HG03521 (cell line): ENCODE results near the gene TMEM236.

Experiments
- ATAC-seq: cut with Tn5 transposase; IDR thresholded peaks from one replicate; pipeline ENCODE4 v1.9.1; 2021; ENCODE audit warnings: mild to moderate bottlenecking, moderate library complexity; ENCODE audit not compliant: unreplicated experiment

Gene TMEM236

GRCh38 chr10:17816199-17816598 lies 64.2 kb downstream of the TMEM236 start:
- ATAC-seq: no peak

GRCh38 chr10:17817316-17817715 lies 65.3 kb downstream of the TMEM236 start:
- ATAC-seq: no peak

GRCh38 chr10:17817790-17818189 lies 65.8 kb downstream of the TMEM236 start:
- no peak for ATAC-seq

- ATAC-seq: no peak
Observed at GRCh38 chr10:17819836-17820235, 67.8 kb downstream of the TMEM236 start.

- ATAC-seq: no peak
Observed at GRCh38 chr10:17820943-17821342, 68.9 kb downstream of the TMEM236 start.

- no peak for ATAC-seq
Observed at GRCh38 chr10:17821893-17822292, 69.9 kb downstream of the TMEM236 start.

- ATAC-seq: no peak
Observed at GRCh38 chr10:17831341-17831740, 79.3 kb downstream of the TMEM236 start.

- no peak for ATAC-seq
Observed at GRCh38 chr10:17831896-17832295, 79.9 kb downstream of the TMEM236 start.

GRCh38 chr10:17833656-17834055 lies 81.7 kb downstream of the TMEM236 start:
- ATAC-seq: no peak

GRCh38 chr10:17835688-17836087 lies 83.7 kb downstream of the TMEM236 start:
- ATAC-seq: no peak

- ATAC-seq: no peak
Observed at GRCh38 chr10:17836942-17837341, 84.9 kb downstream of the TMEM236 start.

- ATAC-seq: no peak
Observed at GRCh38 chr10:17838080-17838648, 86.2 kb downstream of the TMEM236 start.

- no peak for ATAC-seq
Observed at GRCh38 chr10:17841050-17841449, 89.0 kb downstream of the TMEM236 start.

GRCh38 chr10:17842641-17843040 lies 90.6 kb downstream of the TMEM236 start:
- ATAC-seq: no peak

GRCh38 chr10:17847585-17848296 lies 95.7 kb downstream of the TMEM236 start:
- ATAC-seq: no peak

GRCh38 chr10:17848646-17849045 lies 96.6 kb downstream of the TMEM236 start:
- no peak for ATAC-seq
